CD14-positive monocyte (primary cell): ENCODE data around the gene MSH2. TPM values are rescaled to one million over a fixed set of nuclear protein-coding genes. Genes with fewer than 3 reads are reported as not detected.

Experiments used
- DNase-seq, 3 donors: peaks; one replicate each; pipeline ENCODE4 v3.0.0-alpha.2; 2011 to 2022
- H2AFZ ChIP-seq: 2 replicates; pipeline ENCODE4 v1.6.0; 2012; ENCODE audit warnings: mild to moderate bottlenecking, low read depth, low read length, inconsistent platforms; ENCODE audit not compliant: insufficient read depth, poor library complexity, severe bottlenecking
- H3K27ac ChIP-seq, 2 donors: 1 replicate in 1 of 2; 2 replicates in 1 of 2; pipeline ENCODE4 v1.5.1; 2012 to 2013; ENCODE audit warnings: low read length in 2 of 2, control low read depth in 1 of 2, inconsistent platforms in 1 of 2, low read depth in 1 of 2, mild to moderate bottlenecking in 1 of 2
- H3K27me3 ChIP-seq, 2 donors: one replicate each; pipeline versions ENCODE4 v1.6.0 to v1.6.1; 2011 to 2013; ENCODE audit warnings: low read length in 2 of 2; ENCODE audit not compliant: control insufficient read depth in 2 of 2, insufficient read depth in 2 of 2
- H3K36me3 ChIP-seq, 2 donors: replicated peaks in 1 of 2; 1 replicate in 1 of 2; 2 replicates in 1 of 2; pipeline versions ENCODE4 v1.5.1 to v1.6.1; 2012 to 2013; ENCODE audit warnings: low read length in 2 of 2, control low read depth in 1 of 2, inconsistent platforms in 1 of 2, mild to moderate bottlenecking in 1 of 2; ENCODE audit not compliant: insufficient read depth in 2 of 2, control insufficient read depth in 1 of 2
- H3K4me1 ChIP-seq, 2 donors: 1 replicate in 1 of 2; 2 replicates in 1 of 2; pipeline versions ENCODE4 v1.5.1 to v1.6.1; 2012 to 2013; ENCODE audit warnings: low read length in 2 of 2, control low read depth in 1 of 2, inconsistent platforms in 1 of 2, mild to moderate bottlenecking in 1 of 2, moderate library complexity in 1 of 2; ENCODE audit not compliant: insufficient read depth in 2 of 2, control insufficient read depth in 1 of 2
- H3K4me2 ChIP-seq: replicated peaks from 2 replicates; pipeline ENCODE3; 2012; ENCODE audit warnings: low read length, moderate library complexity, mild to moderate bottlenecking; ENCODE audit not compliant: poor library complexity, severe bottlenecking; ENCODE audit errors: extremely low read depth
- H3K4me3 ChIP-seq, 3 experiments: fragments of 200-600 bp in 1 of 3; sonication (generic) in 1 of 3; replicated peaks in 1 of 3; 1 replicate in 2 of 3; 2 replicates in 1 of 3; pipeline ENCODE4 v1.5.1; 2011 to 2013; ENCODE audit warnings: low read length in 3 of 3, mild to moderate bottlenecking in 3 of 3, control low read depth in 2 of 3, low read depth in 2 of 3, inconsistent platforms in 1 of 3, moderate library complexity in 1 of 3
- H3K79me2 ChIP-seq: 2 replicates; pipeline ENCODE4 v1.6.0; 2012; ENCODE audit warnings: mild to moderate bottlenecking, control low read depth, inconsistent platforms, low read length, moderate library complexity; ENCODE audit not compliant: insufficient read depth
- H3K9ac ChIP-seq: 2 replicates; pipeline ENCODE4 v1.6.0; 2017; ENCODE audit warnings: low read length, mild to moderate bottlenecking; ENCODE audit not compliant: insufficient read depth, poor library complexity, severe bottlenecking
- H3K9me3 ChIP-seq, 2 donors: replicated peaks in 1 of 2; 1 replicate in 1 of 2; 2 replicates in 1 of 2; pipeline versions ENCODE4 v1.5.1 to v1.6.1; 2012 to 2013; ENCODE audit warnings: low read length in 2 of 2, control low read depth in 1 of 2; ENCODE audit not compliant: control insufficient read depth in 1 of 2, insufficient read depth in 1 of 2
- H4K20me1 ChIP-seq: 2 replicates; pipeline ENCODE4 v1.6.0; 2012; ENCODE audit warnings: mild to moderate bottlenecking, low read length, control low read depth, moderate library complexity; ENCODE audit not compliant: insufficient read depth
- H3K27ac Mint-ChIP-seq, 7 donors: one replicate each; pipeline ENCODE4 v1.8.0; 2020; ENCODE audit warnings: mild to moderate bottlenecking in 7 of 7, mixed read lengths in 7 of 7, moderate library complexity in 6 of 7, inconsistent platforms in 2 of 7
- H3K27me3 Mint-ChIP-seq, 3 donors: one replicate each; pipeline ENCODE4 v1.8.0; 2021 to 2022; ENCODE audit warnings: low read depth in 3 of 3, mild to moderate bottlenecking in 3 of 3, mixed read lengths in 3 of 3, moderate library complexity in 3 of 3, inconsistent platforms in 1 of 3
- H3K36me3 Mint-ChIP-seq, 2 donors: one replicate each; pipeline ENCODE4 v1.8.0; 2020; ENCODE audit warnings: mixed read lengths in 2 of 2, inconsistent platforms in 1 of 2, mild to moderate bottlenecking in 1 of 2
- H3K4me1 Mint-ChIP-seq: one replicate; pipeline ENCODE4 v1.8.0; 2020; ENCODE audit warnings: mild to moderate bottlenecking, mixed read lengths
- H3K4me3 Mint-ChIP-seq, 2 donors: one replicate each; pipeline ENCODE4 v1.8.0; 2020; ENCODE audit warnings: mild to moderate bottlenecking in 2 of 2, mixed read lengths in 2 of 2, moderate library complexity in 1 of 2
- H3K9me3 Mint-ChIP-seq, 7 donors: one replicate each; pipeline ENCODE4 v1.8.0; 2020 to 2022; ENCODE audit warnings: mixed read lengths in 7 of 7, mild to moderate bottlenecking in 6 of 7, moderate library complexity in 6 of 7, inconsistent platforms in 2 of 7
- WGBS: methylation state at CpG from one replicate; pipeline ENCODE4 v1.1.5; 2013; ENCODE audit warnings: missing lambda C conversion rate; ENCODE audit not compliant: insufficient coverage; 5-methylcytosine and 5-hydroxymethylcytosine counted together
- intact Hi-C, 2 donors: fragments of 100-400 bp; cut with micrococcal nuclease; formaldehyde crosslinking; loops; one replicate each; pipeline versions ENCODE4 v1.15.0 to v1.15.1; 2023
- polyA plus RNA-seq, 3 donors: library from polyadenylated mRNA; depleted of rRNA in 1 of 3; unstranded in 2 of 3; stranded (reverse) in 1 of 3; fragments of 300-500 nt in 2 of 3; fragments of >200 nt in 1 of 3; fragmentation: Illumina TruSeq in 2 of 3; gene quantifications; 1 replicate in 2 of 3; 2 replicates in 1 of 3; pipeline ENCODE4 v1.2.3, GENCODE V29; 2012 to 2021
- TF ChIP-seq, protein P1 (sequence below): fragments of 200-600 bp; IDR thresholded peaks from one replicate; pipeline ENCODE4 v1.8.0; 2022; ENCODE audit warnings: antibody characterized with exemption, mild to moderate bottlenecking

Gene MSH2
- polyA plus RNA-seq, 3 donors: 1.5 to 2.8 (median 2.0) TPM

- Mint-ChIP-seq H3K27me3 (peaks cover 2 to 6% (median 3%) of the 10 kb centered on the region in 3 donors), H3K36me3 (no peaks in the 10 kb centered on the region), H3K27ac (peak overlapping the region in 1 of 7 donors; percentile 27), H3K4me3 (no peak overlapping the region), H3K9me3 (peaks cover 19 to 39% (median 31%) of the 10 kb centered on the region in 7 donors), H3K4me1 (no peaks in the 10 kb centered on the region)
- Histone ChIP-seq H3K9me3 (peaks cover 19 to 28% of the 10 kb centered on the region in 2 donors), H3K4me3 (no peak overlapping the region), H3K79me2 (no peaks in the 10 kb centered on the region), H3K4me1 (no peaks in the 10 kb centered on the region), H3K9ac (no peak overlapping the region), H2AFZ (no peak overlapping the region), H3K36me3 (no peaks in the 10 kb centered on the region), H3K27ac (no peak overlapping the region), H3K4me2 (no peak overlapping the region), H3K27me3 (no peaks in the 10 kb centered on the region), H4K20me1 (no peaks in the 10 kb centered on the region)
- DNase-seq: no peak
- 95% methylated on average over 13 of the region's 16 CpGs for WGBS
- TF ChIP-seq, protein P1, sequence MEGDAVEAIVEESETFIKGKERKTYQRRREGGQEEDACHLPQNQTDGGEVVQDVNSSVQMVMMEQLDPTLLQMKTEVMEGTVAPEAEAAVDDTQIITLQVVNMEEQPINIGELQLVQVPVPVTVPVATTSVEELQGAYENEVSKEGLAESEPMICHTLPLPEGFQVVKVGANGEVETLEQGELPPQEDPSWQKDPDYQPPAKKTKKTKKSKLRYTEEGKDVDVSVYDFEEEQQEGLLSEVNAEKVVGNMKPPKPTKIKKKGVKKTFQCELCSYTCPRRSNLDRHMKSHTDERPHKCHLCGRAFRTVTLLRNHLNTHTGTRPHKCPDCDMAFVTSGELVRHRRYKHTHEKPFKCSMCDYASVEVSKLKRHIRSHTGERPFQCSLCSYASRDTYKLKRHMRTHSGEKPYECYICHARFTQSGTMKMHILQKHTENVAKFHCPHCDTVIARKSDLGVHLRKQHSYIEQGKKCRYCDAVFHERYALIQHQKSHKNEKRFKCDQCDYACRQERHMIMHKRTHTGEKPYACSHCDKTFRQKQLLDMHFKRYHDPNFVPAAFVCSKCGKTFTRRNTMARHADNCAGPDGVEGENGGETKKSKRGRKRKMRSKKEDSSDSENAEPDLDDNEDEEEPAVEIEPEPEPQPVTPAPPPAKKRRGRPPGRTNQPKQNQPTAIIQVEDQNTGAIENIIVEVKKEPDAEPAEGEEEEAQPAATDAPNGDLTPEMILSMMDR: no peak
- intact Hi-C loops: no loop called here
These were observed 91.5 kb downstream of the MSH2 start for GRCh38 chr2:47494267-47495130.

- H3K4me2 ChIP-seq: no peak overlapping the region
- peaks cover 0 to 7% (median 3%) of the 10 kb centered on the region in 3 donors for H3K27me3 Mint-ChIP-seq
- H3K36me3 Mint-ChIP-seq: no peaks in the 10 kb centered on the region
- no peak overlapping the region for H3K27ac Mint-ChIP-seq
- H3K4me3 ChIP-seq: no peak overlapping the region
- H3K4me1 Mint-ChIP-seq: no peaks in the 10 kb centered on the region
- no peak for DNase-seq
- peaks cover 36 to 48% of the 10 kb centered on the region in 2 donors for H3K9me3 ChIP-seq
- intact Hi-C loops: no loop called here
- H3K9ac ChIP-seq: no peak overlapping the region
- H4K20me1 ChIP-seq: no peaks in the 10 kb centered on the region
- no peaks in the 10 kb centered on the region for H3K4me1 ChIP-seq
- no peak overlapping the region for H2AFZ ChIP-seq
- H3K79me2 ChIP-seq: no peaks in the 10 kb centered on the region
- WGBS: 86% methylated on average over 7 of the region's 8 CpGs
- no peaks in the 10 kb centered on the region for H3K36me3 ChIP-seq
- H3K27ac ChIP-seq: no peak overlapping the region
- peaks cover 32 to 55% (median 49%) of the 10 kb centered on the region in 7 donors for H3K9me3 Mint-ChIP-seq
- H3K27me3 ChIP-seq: no peaks in the 10 kb centered on the region
- H3K4me3 Mint-ChIP-seq: no peak overlapping the region
- TF ChIP-seq, protein P1: no peak
These were observed 95.0 kb downstream of the MSH2 start for GRCh38 chr2:47497843-47498460.
